ENCODE results near the gene ENDOD1. TPM values are rescaled to one million over a fixed set of nuclear protein-coding genes. Genes with fewer than 3 reads are reported as not detected.
A peak's percentile ranks its signal among the peaks of the same experiment; 100 is the strongest.
"Not testable (repeated sequence)": the region's sequence is repeated elsewhere in the genome, so short reads cannot be mapped to it uniquely, and the experiment has no call there.

Gene ENDOD1
- total RNA-seq (ENCODE audit: unreplicated experiment): 4.5 TPM
- long read RNA-seq, full-length matches to known transcripts: 1 of 1 reads
- long read RNA-seq, partial matches to known transcripts: 0 of 1 reads
- long read RNA-seq, other reads (novel, unspliced or antisense): 0 of 1 reads

GRCh38 chr11:95089620-95090542 lies at the start of gene ENDOD1:
ENDOD1 (plus strand) TSS chr11:95089846; CDS start chr11:95089928, 82 bp downstream.
- H3K27ac Mint-ChIP-seq (ENCODE audit: unreplicated experiment): no peak within 1 kb of the TSS
- peaks cover 20% of the 10 kb centered on the region for H3K27me3 Mint-ChIP-seq (ENCODE audit: unreplicated experiment)

GRCh38 chr11:95042239-95042638 lies 47.4 kb upstream of the ENDOD1 start:
- Mint-ChIP-seq H3K36me3 (ENCODE audit: low read depth, unreplicated experiment) (no peaks in the 10 kb centered on the region), H3K27ac (ENCODE audit: unreplicated experiment) (no peak overlapping the region), H3K27me3 (ENCODE audit: unreplicated experiment) (no peaks in the 10 kb centered on the region), H3K9me3 (ENCODE audit: unreplicated experiment) (no peaks in the 10 kb centered on the region), H3K4me1 (ENCODE audit: unreplicated experiment) (no peaks in the 10 kb centered on the region), H3K4me3 (ENCODE audit: unreplicated experiment) (no peak overlapping the region)
- no peak for DNase-seq (ENCODE audit: low spot score)
- no peak for TF ChIP-seq CTCF (IDR thresholded peaks at IDR 0.05; ENCODE audit: unreplicated experiment)

More at GRCh38 chr11:95089620-95090542, at the start of gene ENDOD1:
- Mint-ChIP-seq H3K36me3 (ENCODE audit: low read depth, unreplicated experiment) (peaks cover 6% of the 10 kb centered on the region), H3K4me3 (ENCODE audit: unreplicated experiment) (peak within 1 kb of the TSS; percentile 90), H3K9me3 (ENCODE audit: unreplicated experiment) (no peaks in the 10 kb centered on the region), H3K4me1 (ENCODE audit: unreplicated experiment) (peaks cover 5% of the 10 kb centered on the region)
- DNase-seq (ENCODE audit: low spot score): peak; percentile 77
- no peak for TF ChIP-seq CTCF (IDR thresholded peaks at IDR 0.05; ENCODE audit: unreplicated experiment)

- no peaks in the 10 kb centered on the region for H3K36me3 Mint-ChIP-seq (ENCODE audit: low read depth, unreplicated experiment)
- no peaks in the 10 kb centered on the region for H3K4me1 Mint-ChIP-seq (ENCODE audit: unreplicated experiment)
- no peak for DNase-seq (ENCODE audit: low spot score)
- no peak overlapping the region for H3K27ac Mint-ChIP-seq (ENCODE audit: unreplicated experiment)
- H3K9me3 Mint-ChIP-seq (ENCODE audit: unreplicated experiment): no peaks in the 10 kb centered on the region
- no peaks in the 10 kb centered on the region for H3K27me3 Mint-ChIP-seq (ENCODE audit: unreplicated experiment)
- H3K4me3 Mint-ChIP-seq (ENCODE audit: unreplicated experiment): no peak overlapping the region
- TF ChIP-seq CTCF (IDR thresholded peaks at IDR 0.05; ENCODE audit: unreplicated experiment): no peak
These were observed 46.7 kb upstream of the ENDOD1 start for GRCh38 chr11:95042906-95043305.

GRCh38 chr11:95044010-95044409 lies 45.6 kb upstream of the ENDOD1 start:
- no peaks in the 10 kb centered on the region for H3K4me1 Mint-ChIP-seq (ENCODE audit: unreplicated experiment)
- no peak overlapping the region for H3K27ac Mint-ChIP-seq (ENCODE audit: unreplicated experiment)
- H3K36me3 Mint-ChIP-seq (ENCODE audit: low read depth, unreplicated experiment): no peaks in the 10 kb centered on the region
- H3K27me3 Mint-ChIP-seq (ENCODE audit: unreplicated experiment): no peaks in the 10 kb centered on the region
- H3K4me3 Mint-ChIP-seq (ENCODE audit: unreplicated experiment): no peak overlapping the region
- DNase-seq (ENCODE audit: low spot score): no peak
- no peaks in the 10 kb centered on the region for H3K9me3 Mint-ChIP-seq (ENCODE audit: unreplicated experiment)
- TF ChIP-seq CTCF (IDR thresholded peaks at IDR 0.05; ENCODE audit: unreplicated experiment): no peak

- Mint-ChIP-seq H3K27me3 (ENCODE audit: unreplicated experiment) (no peaks in the 10 kb centered on the region), H3K4me3 (ENCODE audit: unreplicated experiment) (no peak overlapping the region), H3K9me3 (ENCODE audit: unreplicated experiment) (no peaks in the 10 kb centered on the region), H3K27ac (ENCODE audit: unreplicated experiment) (no peak overlapping the region), H3K36me3 (ENCODE audit: low read depth, unreplicated experiment) (no peaks in the 10 kb centered on the region), H3K4me1 (ENCODE audit: unreplicated experiment) (no peaks in the 10 kb centered on the region)
- no peak for DNase-seq (ENCODE audit: low spot score)
- TF ChIP-seq CTCF (IDR thresholded peaks at IDR 0.05; ENCODE audit: unreplicated experiment): no peak
These were observed 43.8 kb upstream of the ENDOD1 start for GRCh38 chr11:95045812-95046211.

- H3K9me3 Mint-ChIP-seq (ENCODE audit: unreplicated experiment); DNase-seq (ENCODE audit: low spot score); H3K27me3 Mint-ChIP-seq (ENCODE audit: unreplicated experiment); H3K36me3 Mint-ChIP-seq (ENCODE audit: low read depth, unreplicated experiment); H3K4me3 Mint-ChIP-seq (ENCODE audit: unreplicated experiment); H3K4me1 Mint-ChIP-seq (ENCODE audit: unreplicated experiment); H3K27ac Mint-ChIP-seq (ENCODE audit: unreplicated experiment): not testable (repeated sequence)
These were observed 40.5 kb upstream of the ENDOD1 start, which contains the start of gene KDM4F for GRCh38 chr11:95049122-95049521. KDM4F (plus strand) TSS chr11:95049422.

Data from endothelial cell (in vitro differentiated cells).